Aortic smooth muscle cell (primary cell): ENCODE results near the gene ANKRD23. TPM values are rescaled to one million over a fixed set of nuclear protein-coding genes. Genes with fewer than 3 reads are reported as not detected.

Experiments used
- total RNA-seq: library from RNA; depleted of rRNA; stranded (reverse); fragments of >200 nt; gene quantifications from 2 replicates; pipeline ENCODE4 v1.2.3, GENCODE V29; 2014

Gene ANKRD23
- 1.1 and 1.9 TPM in 2 replicates for total RNA-seq

GRCh38 chr2:96843538-96844268, at the start of gene ANKRD23:
Gene ANKRD23 (minus strand): TSS chr2:96844021. CDS start chr2:96843992, 29 bp downstream.

GRCh38 chr2:96869822-96870625, 26.2 kb upstream of the ANKRD23 start, which contains the start of gene SEMA4C:
Gene SEMA4C (minus strand): TSS chr2:96870080. CDS start chr2:96867886, 2,194 bp downstream.

GRCh38 chr2:96857667-96858372, 14.0 kb upstream of the ANKRD23 start, which contains the start of gene ANKRD39:
Gene ANKRD39 (minus strand): TSS chr2:96858016. CDS start chr2:96857987, 29 bp downstream.

GRCh38 chr2:96816127-96816835, 27.5 kb downstream of the ANKRD23 start, which contains the start of gene CNNM3:
Gene CNNM3 (plus strand): TSS chr2:96816268. CDS start chr2:96816278, 10 bp downstream.

Other genes with a start within 250 kb of the ANKRD23 start
- gene KANSL3, start 205.7 kb downstream of the ANKRD23 start, total RNA-seq: 23.0 and 26.6 TPM in 2 replicates
- gene FER1L5, start 201.3 kb downstream of the ANKRD23 start, total RNA-seq: 0.25 and 0.53 TPM in 2 replicates
- gene LMAN2L, start 104.0 kb downstream of the ANKRD23 start, total RNA-seq: 19.0 and 19.3 TPM in 2 replicates
- gene CNNM4, start 83.1 kb downstream of the ANKRD23 start, total RNA-seq: 1.8 and 2.8 TPM in 2 replicates
- 4.5 and 5.2 TPM in 2 replicates for gene CNNM3, start 27.8 kb downstream of the ANKRD23 start, total RNA-seq
- gene ANKRD39, start 14.0 kb upstream of the ANKRD23 start, total RNA-seq: 6.2 and 7.0 TPM in 2 replicates
- gene SEMA4C, start 26.1 kb upstream of the ANKRD23 start, total RNA-seq: 16.0 and 18.1 TPM in 2 replicates
- gene FAM178B, start 142.6 kb upstream of the ANKRD23 start, total RNA-seq: 0.12 TPM in 1 of 2 replicates, not detected in the other